Stimulated activated CD8-positive, alpha-beta memory T cell treated with anti-CD3 and anti-CD28 coated beads, Interleukin-15, amount 100 ng/mL, for 1 hour (primary cell): ENCODE results near the gene GRM1.

Experiments
- DNase-seq: peaks from one replicate; pipeline ENCODE4 v3.0.0-alpha.2; 2020; ENCODE audit warnings: low read depth

The GRM1 gene

DNA sequence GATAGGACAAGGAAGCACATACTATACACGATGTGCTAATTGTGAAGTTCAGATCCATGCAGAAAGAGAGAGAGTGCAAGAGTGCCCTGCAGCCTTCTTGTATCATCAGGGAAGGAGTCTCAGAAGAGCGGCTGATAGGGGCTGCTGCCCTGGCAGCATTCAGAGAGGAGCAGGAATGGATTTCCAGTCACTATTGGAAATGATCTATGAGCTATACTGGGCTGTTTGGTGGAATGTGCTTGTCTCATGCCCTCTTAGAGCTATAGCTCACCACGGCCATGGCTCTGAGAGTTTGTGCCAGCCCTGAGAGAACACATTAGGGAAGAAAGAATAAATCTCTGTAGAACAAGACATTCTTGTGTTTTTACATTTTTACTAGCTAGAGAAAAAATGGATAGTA lies 302.2 kb downstream of the GRM1 start:
- no peak for DNase-seq

DNA sequence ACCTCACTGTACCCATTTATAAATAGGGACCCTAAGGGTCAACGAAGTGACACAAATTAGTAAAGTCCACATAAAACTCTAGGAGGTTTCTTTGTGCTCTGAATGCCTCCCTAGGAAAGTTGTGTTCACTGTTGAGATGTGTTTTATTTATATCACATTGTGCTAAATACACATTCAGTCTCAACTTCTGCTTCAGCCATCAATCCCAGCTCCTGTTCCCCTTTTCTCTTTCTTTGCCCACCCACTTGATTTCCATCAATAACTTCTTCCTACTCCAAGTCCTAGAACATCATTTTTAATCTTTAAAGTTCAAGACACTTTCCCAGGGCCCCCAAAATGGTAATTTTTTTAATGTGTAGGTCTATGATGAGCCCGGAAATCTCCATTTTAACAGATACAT lies 306.5 kb downstream of the GRM1 start:
- no peak for DNase-seq

DNA sequence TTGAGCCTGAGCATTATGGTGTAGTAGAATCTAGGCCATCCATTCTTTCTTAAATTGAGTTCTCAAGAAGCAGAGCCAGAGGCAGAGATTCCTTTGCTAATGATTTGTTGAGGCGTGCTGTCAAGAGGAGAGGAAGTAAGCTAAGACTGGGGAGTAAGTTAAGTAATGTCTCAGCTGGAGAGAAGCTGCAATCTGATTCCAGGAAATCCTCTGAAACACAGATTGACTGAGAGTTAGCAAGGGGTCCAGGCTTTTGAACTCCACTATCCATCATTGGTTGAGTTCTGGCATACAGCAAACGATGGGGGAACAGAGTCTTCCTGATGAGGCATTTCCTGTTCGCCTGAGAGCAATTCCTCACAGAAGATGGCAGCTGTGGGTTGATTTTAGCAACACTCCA lies 307.3 kb downstream of the GRM1 start:
- DNase-seq: no peak

DNA sequence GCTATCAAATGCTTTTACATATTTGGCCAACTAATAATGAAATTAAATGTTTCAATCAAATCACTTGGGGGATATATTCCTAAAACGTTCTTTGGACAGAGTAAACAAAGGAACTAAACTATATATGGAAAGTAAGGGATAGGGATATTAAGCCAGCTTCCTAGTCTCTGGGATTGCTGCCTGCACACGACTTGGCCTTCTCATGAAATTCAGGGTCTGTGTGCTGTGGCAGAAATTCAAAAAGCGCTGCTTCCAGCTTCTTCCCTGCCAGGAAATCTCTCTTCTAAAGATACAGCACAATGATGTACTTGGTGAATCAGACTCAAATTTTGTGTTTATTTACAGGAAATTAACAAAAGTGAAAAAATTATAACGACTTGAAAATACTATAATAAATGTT lies 308.5 kb downstream of the GRM1 start:
- DNase-seq: no peak

DNA sequence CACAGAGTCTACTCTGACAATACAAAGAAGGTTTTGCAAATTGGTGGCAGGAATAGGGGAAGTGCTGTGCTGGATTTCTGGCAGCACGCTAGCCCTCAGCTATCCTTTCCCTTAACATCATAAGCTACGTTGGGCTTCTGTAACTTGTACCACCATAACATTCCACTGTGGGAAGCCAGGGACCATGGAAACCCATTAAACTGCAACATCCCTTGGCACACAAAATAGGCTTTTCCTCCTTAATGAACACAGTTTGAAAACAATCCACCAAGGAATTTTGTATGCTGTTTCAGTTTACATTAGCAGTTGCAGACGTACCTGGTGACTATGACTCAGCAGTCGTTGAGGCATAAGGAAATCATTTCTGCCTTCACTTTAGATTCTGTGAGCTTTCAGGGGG lies 310.9 kb downstream of the GRM1 start:
- no peak for DNase-seq

DNA sequence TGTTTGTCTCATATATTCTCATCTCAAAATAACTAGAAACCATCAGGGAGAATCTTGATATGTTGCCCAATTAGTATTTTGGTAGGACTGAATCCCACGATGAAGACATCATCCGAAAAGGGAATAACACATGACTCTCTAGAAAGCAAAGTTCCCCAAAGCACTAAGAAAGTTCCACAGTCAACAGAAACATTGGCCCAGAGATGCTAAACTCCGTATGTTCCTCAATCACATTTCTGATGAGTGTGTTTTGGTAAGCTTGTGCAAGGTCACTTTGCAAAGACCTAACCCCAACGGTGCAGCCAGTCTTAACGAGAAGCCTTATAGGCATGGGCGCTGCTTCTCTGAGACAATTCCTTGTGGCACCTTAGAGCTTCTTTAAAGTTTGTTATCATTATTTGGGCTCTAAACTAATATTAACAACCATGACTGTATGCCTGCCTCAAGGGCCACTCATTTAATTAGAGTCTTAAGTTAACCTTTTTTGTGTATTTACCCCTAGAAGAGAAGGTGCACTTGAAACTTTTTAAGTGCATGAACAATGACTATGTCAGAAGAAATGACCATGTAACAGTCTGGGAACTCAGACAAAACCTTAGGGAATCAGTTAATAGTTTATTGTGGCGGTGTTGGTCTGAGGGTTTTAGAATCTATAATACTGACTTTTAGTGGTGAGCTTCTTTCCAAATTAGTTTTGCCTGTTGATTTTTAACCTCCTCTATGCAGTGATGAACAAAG lies 312.8 kb downstream of the GRM1 start:
- no peak for DNase-seq

DNA sequence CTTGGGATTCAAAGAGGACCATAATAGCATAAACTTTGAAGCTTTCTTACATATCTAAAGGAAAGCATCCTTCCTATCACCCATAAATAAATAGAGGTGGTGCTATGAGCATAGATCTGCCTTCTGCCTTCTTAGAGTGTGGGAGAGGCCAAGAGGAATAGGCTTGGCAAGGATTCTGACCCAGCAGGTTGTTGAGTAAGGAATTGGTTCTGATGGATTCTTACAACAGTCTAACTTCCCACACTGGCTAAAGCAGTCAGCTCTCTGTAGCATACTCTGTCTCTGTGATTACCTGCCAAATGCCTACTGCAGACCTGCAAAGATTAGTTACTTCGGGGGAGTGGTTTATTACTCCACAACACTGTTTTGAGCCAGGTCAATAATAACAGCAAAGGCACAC lies 316.7 kb downstream of the GRM1 start:
- DNase-seq: no peak

DNA sequence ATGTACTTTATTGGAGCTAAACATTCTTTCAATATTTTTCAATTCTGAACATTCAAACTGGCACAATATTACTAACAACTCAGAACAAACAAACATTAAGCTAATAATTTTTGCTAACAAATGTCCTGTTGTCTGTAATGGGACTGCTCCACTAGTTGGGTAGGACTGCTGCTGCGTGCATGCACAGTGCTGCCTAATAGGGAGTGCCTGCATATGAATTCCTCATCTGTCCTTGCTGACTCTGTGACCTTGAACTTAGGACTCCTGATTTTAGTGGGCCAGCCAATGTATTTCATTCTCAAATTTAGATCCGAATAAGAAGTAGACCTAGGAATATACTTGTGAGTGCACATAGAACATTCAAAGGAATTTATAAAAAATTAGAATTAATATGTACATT lies 318.2 kb downstream of the GRM1 start:
- no peak for DNase-seq

DNA sequence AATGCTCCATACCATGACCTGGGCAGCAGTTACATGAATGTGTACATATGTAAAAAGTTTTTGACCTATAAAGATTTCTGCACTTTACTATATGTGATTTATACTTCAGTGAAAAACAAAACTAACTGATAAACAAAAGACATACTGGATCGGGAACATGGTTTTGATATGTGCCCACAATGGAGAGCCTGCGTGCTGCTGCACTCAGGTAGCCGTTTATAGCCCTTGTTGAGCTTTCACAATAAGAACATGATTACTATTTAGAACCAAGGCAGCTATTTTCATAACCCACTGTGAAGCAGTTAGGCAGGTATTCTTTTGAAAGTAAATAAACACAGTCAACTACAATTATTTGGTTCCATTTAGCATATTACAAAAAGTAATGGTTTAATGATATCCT lies 318.8 kb downstream of the GRM1 start:
- no peak for DNase-seq

DNA sequence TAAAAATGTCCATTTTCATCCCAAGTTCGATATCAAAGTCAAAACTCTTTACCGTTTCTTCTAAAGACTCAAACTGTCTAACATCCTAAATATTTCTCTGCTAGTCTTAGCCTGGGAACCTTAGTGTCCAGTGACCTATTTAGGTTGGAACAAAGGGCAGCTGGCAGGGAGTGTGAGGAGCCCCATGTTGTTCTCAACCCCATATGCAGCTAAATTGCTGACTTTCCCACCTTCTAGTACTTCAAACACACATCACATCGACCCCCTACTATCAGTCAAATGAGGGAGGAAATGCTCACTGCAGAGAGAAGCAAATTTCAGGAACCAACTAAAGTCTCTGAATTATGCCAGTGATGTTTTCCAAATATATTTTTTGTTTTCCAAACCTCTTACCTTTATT lies 322.2 kb downstream of the GRM1 start:
- DNase-seq: no peak

DNA sequence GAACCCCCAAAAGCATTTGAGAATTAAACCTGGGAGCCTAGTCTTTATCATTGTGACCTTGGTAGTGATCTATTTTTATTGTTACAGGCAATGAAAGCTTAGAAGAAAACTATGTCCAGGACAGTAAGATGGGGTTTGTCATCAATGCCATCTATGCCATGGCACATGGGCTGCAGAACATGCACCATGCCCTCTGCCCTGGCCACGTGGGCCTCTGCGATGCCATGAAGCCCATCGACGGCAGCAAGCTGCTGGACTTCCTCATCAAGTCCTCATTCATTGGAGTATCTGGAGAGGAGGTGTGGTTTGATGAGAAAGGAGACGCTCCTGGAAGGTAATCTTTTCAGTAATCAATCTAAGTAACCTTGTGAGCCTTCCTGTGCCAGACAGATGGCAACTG lies 323.3 kb downstream of the GRM1 start:
- DNase-seq: no peak

DNA sequence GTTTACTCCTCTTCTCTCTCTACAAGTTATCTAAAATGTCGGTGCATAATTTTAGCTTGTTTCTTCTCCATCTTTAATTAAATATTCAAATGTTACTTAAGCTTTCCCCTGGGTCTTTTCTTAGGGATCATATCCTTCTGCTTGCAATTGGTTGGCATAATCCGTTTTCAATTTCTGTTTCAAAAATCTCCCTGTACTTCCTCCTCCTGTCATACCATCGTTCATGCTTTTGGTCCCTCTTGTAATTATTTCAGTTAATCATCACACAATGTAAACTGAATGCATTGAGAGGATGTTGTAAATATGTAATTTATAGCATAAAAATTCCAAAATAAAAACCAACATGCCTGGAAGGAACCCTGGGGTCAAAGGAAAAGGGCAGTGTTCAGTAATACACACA lies 325.6 kb downstream of the GRM1 start:
- no peak for DNase-seq

DNA sequence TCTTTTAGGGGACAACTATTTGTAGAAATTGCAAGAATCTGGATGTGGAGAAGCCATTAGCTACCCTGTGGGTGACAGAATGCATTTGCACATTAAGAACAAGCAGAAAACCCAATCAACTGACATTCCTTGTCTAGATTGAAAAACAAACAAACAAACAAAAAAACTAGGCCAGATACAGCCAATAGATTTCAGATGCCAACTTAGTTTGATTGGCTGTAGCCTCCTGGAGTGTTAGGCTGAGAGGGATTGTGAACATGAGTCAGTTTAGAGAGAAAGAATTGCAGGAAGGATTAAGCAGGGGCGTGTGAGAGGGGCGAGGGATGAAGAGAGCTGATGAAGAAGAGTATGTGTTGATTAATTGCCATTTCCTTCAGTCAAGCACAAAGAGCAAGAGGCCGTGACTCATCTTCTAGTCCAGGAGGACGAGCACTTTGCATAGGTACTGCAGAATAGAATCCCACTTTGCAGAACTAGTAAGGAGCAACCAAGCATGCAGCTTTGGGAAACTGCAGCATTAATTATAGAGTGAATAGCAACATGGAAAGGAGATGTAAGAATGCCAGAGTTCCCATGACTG lies 326.7 kb downstream of the GRM1 start:
- DNase-seq: no peak

DNA sequence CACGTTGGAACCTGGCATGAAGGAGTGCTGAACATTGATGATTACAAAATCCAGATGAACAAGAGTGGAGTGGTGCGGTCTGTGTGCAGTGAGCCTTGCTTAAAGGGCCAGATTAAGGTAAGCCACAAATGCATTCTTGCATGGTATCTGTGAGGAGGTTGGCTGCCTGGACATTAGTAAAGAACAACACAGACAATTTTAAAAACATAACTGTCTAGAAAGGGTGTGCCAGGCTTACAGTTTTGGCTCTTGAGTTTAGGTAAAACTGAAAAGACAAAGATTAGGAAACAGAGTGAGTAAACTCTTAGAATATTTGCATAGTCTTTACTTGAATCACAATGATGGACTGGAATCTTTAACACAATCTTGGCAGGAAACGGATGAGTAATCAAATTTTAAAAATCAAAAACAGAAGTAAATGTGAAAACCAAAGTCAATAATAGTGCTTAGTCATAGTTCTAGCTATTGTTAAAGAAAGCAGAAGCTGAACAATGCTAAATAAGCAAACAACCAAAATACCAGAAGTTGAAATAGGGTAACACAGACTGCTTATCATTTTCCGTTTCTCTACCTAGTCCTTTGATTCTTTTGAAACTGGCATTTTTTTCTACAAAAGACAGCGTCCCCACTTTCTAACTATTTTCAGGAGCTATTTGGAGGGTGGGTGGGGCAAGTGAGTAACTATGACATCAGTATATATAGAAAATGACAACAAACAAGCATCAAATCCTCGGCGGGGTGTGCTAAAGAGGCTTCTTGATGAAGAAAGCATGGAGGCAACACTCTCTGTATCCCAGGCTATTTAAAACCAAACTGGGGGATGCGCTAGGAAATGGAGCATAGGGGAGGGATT lies 328.9 kb downstream of the GRM1 start:
- DNase-seq: no peak

DNA sequence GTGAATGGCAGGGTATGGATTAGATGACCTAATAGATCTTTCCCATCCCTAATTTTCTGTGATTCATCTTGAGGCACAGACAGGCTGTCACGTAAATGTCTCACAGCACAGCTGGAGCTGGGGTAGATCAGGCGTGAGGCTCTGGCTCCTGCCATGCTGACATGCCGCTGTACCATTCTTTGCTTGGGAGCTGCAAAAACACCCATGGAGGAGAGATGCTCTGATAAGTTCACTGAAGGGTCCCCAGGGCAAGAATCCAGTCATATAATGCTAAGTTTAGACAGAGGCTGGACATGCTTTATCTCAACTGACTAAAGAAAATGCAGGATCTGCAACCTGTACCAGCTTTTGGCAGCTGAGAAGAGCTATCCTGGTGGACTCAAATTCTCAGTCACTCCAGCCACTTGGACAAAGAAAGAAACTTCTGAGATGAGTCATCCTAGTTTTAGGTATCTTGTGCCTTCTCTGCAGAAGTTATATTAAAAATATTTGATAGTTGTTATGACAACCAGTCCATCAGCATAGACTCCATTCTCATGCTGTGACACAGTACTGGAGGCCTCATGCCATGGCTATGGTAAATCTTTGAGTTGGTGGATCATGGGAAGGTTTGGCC lies 329.7 kb downstream of the GRM1 start:
- no peak for DNase-seq

DNA sequence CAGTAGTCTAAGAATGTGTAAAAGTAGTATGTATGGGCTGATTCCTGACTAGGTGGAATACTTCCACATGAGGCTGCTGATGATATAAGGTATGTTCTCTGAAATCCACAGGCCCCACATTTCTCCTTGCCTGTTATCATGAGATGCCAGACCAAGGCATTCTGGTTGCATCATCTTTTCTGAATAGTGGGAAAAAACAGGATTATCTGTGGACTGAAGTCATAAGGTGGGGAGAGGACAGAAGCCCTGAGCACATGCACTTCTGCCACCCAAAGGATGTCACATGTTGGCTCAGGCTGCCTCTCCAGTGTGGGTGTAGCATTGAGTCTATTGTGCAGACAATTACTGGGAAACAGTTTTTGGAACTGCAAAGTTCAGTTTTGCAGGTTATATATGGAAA lies 330.3 kb downstream of the GRM1 start:
- no peak for DNase-seq

DNA sequence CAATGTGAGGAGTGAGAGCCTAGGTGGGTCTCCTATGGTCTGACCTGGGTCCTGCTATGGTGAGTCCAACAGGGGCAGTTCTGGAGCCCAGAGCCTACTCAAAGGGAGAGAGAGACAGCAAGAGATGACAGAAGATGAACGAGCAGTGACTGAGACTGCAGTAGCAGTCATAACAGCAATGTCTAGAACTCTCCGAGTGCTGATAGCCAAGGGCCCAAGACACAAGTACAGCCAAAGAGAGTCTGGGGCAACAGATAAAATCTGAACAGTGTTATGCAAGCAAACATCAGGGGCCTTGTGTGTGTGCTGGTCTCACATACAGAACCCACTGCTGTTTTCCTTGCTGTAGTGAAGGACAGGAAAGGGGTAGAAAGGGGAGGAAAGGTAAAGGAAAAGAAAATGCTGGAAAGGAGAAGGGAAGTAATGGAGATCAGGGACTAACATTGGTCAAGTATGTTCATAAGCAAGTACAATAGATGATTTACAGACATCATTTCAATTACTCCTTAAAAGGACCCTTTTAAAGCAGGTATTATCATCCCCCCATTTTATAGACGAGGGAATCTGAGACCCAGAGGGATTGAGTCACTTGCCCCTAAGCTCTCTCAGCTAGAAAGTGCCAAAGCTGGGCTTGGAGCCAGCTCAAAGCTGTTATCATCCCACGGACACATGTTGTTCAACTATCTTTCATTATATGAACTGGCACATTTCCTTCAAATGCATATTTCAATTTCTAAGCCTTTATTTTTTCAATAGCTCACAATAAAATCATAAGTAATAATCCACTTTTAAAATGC lies 332.5 kb downstream of the GRM1 start:
- no peak for DNase-seq

DNA sequence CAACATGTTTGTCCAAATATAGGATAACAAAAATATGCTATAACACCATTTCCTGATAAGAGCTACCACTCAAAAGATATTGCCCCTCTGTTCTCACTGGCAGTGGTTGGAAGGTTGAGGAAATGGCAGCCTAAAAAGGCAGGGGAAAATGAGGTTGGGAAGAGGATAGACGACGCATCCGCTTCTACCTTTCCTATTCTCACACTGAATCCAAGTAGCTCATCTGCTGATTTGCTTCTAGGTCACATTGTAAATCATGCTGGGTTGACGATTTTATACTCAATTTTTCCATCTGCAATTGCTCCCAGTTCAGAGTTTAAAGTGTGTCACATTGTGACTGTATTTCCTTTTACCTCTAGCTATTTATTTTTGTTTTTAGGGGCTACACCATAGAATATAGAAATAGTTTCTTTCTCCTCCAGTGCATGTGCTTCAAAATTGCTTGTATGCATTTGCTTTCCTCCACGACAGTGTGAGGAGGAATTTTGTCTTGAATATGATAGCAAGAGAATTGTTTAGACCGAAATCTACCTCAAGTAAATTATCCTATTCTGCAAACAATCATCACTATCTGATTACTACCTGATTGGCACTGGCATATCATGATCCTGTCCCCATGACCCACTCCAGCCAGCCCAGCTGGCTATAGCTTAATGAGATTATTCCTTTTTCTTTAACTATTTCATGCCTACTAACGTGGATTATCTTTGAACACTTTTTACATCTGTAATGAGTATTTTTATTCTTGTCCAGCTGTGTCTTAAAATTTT lies 335.2 kb downstream of the GRM1 start:
- DNase-seq: no peak

DNA sequence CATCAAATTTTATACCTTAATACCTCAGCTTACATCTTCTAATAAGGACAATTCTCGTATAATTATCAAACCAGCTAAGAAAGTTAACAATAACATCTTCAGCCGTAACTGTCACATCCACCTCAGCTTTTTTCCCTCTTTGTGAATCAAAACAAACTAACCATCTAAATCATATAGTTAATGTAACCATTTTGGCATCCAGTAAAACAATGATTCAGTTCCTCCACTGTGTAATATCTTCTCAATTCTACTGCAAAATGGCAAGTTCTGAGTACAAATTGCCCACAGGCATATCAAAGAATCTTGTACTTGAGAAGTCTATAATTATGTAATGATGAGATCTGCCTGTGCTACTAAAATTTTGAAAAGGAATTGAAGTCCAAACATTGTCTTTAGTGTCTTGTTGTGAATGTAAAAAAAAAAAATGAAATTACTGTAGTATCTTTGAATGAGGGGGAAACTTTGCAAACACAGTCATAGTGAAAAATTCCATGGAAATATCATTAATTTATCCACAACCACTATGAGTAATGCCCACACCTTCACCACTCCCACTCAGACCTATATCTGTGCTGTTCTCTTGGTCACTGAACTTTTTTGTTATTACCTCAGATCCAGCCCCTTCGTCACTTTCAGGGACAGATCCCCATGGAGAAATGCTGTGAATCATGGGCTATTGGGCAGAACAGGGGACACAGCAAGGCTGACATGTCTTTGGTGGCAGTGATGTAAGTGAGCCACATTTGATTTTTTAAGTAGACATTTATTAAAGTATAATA lies 336.1 kb downstream of the GRM1 start:
- no peak for DNase-seq

DNA sequence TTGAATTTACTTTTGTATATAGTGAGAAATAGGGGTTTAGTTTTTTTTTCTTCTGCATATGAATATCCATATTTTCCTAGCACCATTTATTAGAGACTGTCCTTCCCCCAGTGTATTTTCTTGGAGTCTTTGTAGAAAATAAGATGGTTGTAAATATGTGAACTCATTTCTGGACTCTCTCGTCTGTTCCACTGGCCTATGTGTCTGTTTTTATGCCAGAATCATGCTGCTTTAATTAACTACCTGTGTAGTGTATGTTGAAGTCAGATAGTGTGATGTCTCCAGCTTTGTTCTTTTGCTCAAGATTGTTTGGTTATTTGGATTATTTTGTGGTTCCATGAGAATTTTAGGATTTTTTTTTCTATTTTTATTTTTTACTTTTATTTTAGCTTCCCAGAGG lies 338.2 kb downstream of the GRM1 start:
- no peak for DNase-seq

DNA sequence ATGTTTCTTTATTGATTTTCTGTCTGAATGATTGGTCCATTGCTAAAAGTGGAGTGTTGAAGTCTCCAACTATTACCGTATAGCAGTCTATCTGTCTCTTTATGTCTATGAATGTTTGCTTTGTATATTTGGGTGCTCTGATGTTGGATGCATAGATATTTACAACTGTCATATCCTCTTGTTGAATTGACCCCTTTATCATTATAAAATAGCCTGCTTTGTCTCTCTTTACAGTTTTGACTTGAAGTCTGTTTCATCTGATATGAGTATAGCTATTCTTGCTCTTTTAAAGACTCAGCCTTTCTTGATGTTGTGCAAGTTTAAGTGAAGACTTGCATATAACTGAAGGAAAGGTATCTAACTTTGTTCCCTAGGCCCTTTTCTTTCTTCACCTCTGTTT lies 341.0 kb downstream of the GRM1 start:
- no peak for DNase-seq
